ENCODE results near the gene RNF227. TPM values are rescaled to one million over a fixed set of nuclear protein-coding genes. Genes with fewer than 3 reads are reported as not detected.

The RNF227 gene
- total RNA-seq, 4 donors from 2014 or later = 0.94 to 8.6 (median 5.7) TPM

GRCh38 chr17:7932949-7933348 lies 16.9 kb upstream of the RNF227 start:
- intact Hi-C loops (cut with DNase I) = no loop called here
- WGBS, 2 donors = 3 to 9% methylated on average over 10 to 12 of the region's 16 CpGs
- peak in 1 of 6 experiments; percentile 18 for TF ChIP-seq CTCF (IDR thresholded peaks at IDR 0.05)
- TF ChIP-seq POLR2A (IDR thresholded peaks at IDR 0.05) = no peak
- DNase-seq = no peak
- peaks cover 0 to 43% (median 0%) of the 10 kb centered on the region in 3 donors for H3K36me3 ChIP-seq
- no peaks in the 10 kb centered on the region for H3K9me3 ChIP-seq
- H3K4me3 ChIP-seq = peak overlapping the region; percentile 68 to 87 (median 82)
- H3K27me3 ChIP-seq = peaks cover 0 to 4% (median 0%) of the 10 kb centered on the region in 4 donors
- peak overlapping the region; percentile 86 to 94 (median 90) for H3K27ac ChIP-seq
- H3K4me1 ChIP-seq = peaks cover 19 to 53% (median 28%) of the 10 kb centered on the region in 3 donors

GRCh38 chr17:7932483-7932891 lies 16.4 kb upstream of the RNF227 start:
- intact Hi-C loops (cut with DNase I) = no loop called here
- peak overlapping the region; percentile 86 to 94 (median 90) for H3K27ac ChIP-seq
- H3K9me3 ChIP-seq = no peaks in the 10 kb centered on the region
- 0% methylated on average over 1 to 14 of the region's 17 CpGs for WGBS, 2 donors
- H3K36me3 ChIP-seq = peaks cover 0 to 38% (median 0%) of the 10 kb centered on the region in 3 donors
- DNase-seq = no peak
- H3K4me1 ChIP-seq = peaks cover 19 to 53% (median 28%) of the 10 kb centered on the region in 3 donors
- no peak for TF ChIP-seq CTCF (IDR thresholded peaks at IDR 0.05)
- TF ChIP-seq POLR2A (IDR thresholded peaks at IDR 0.05) = no peak
- H3K27me3 ChIP-seq = peaks cover 0 to 4% (median 0%) of the 10 kb centered on the region in 4 donors
- H3K4me3 ChIP-seq = peak overlapping the region; percentile 68 to 87 (median 82)

- H3K4me1 ChIP-seq = peaks cover 19 to 53% (median 28%) of the 10 kb centered on the region in 3 donors
These were observed 15.8 kb upstream of the RNF227 start, which contains the start of the genes CNTROB and TRAPPC1 for GRCh38 chr17:7931709-7932482. CNTROB (plus strand) TSS chr17:7932206; CDS start chr17:7933080, 874 bp downstream. TRAPPC1 (minus strand) TSS chr17:7931946; CDS start chr17:7931829, 117 bp downstream.

GRCh38 chr17:7930841-7931631 lies 14.9 kb upstream of the RNF227 start:
- Histone ChIP-seq H3K27ac (peak overlapping the region; percentile 86 to 94 (median 90)), H3K4me3 (peak overlapping the region; percentile 68 to 87 (median 82)), H3K9me3 (no peaks in the 10 kb centered on the region), H3K27me3 (peaks cover 0 to 4% (median 0%) of the 10 kb centered on the region in 4 donors), H3K4me1 (peaks cover 19 to 53% (median 28%) of the 10 kb centered on the region in 3 donors), H3K36me3 (peaks cover 0 to 24% (median 0%) of the 10 kb centered on the region in 3 donors)
- no peak for DNase-seq
- WGBS, 2 donors = 34 to 50% methylated on average over 15 to 20 of the region's 20 CpGs
- intact Hi-C loops (cut with DNase I) = no loop called here
- no peak for TF ChIP-seq POLR2A (IDR thresholded peaks at IDR 0.05)
- no peak for TF ChIP-seq CTCF (IDR thresholded peaks at IDR 0.05)

More at GRCh38 chr17:7931709-7932482, 15.8 kb upstream of the RNF227 start, which contains the start of the genes CNTROB and TRAPPC1:
- TF ChIP-seq POLR2A (IDR thresholded peaks at IDR 0.05) (peak in 3 of 4 donors; percentile 30 to 86 (median 33)), CTCF (IDR thresholded peaks at IDR 0.05) (peak in 1 of 6 experiments; percentile 18)
- Histone ChIP-seq H3K27ac (peak within 1 kb of the TSS; percentile 86 to 94 (median 90)), H3K36me3 (peaks cover 0 to 32% (median 0%) of the 10 kb centered on the region in 3 donors), H3K27me3 (peaks cover 0 to 4% (median 0%) of the 10 kb centered on the region in 4 donors), H3K4me3 (peak within 1 kb of the TSS; percentile 68 to 87 (median 82)), H3K9me3 (no peaks in the 10 kb centered on the region)
- WGBS, 2 donors = 0 to 2% methylated on average over 9 to 21 of the region's 55 CpGs
- peak; percentile 98 for DNase-seq
- intact Hi-C loops (cut with DNase I) = no loop called here
